Mesothelial cell of epicardium (in vitro differentiated cells): Measurements from ENCODE around the gene ANKS1A. TPM values are rescaled to one million over a fixed set of nuclear protein-coding genes. Genes with fewer than 3 reads are reported as not detected.
"Not testable (repeated sequence)": the region's sequence is repeated elsewhere in the genome, so short reads cannot be mapped to it uniquely, and the experiment has no call there.

Source experiments
- DNase-seq, 2 experiments: peaks; one replicate each; pipeline ENCODE4 v3.0.0; 2021; ENCODE audit warnings: low spot score in 2 of 2; ENCODE audit not compliant: unreplicated experiment in 2 of 2
- H3K27ac Mint-ChIP-seq: 2 replicates; pipeline ENCODE4 v1.8.0; 2021; ENCODE audit warnings: mixed read lengths
- H3K27me3 Mint-ChIP-seq: 2 replicates; pipeline ENCODE4 v1.8.0; 2021; ENCODE audit warnings: low read depth, mixed read lengths
- H3K36me3 Mint-ChIP-seq: 2 replicates; pipeline ENCODE4 v1.8.0; 2021; ENCODE audit warnings: mixed read lengths
- H3K4me1 Mint-ChIP-seq: 2 replicates; pipeline ENCODE4 v1.8.0; 2021; ENCODE audit warnings: mixed read lengths
- H3K4me3 Mint-ChIP-seq: 2 replicates; pipeline ENCODE4 v1.8.0; 2021; ENCODE audit warnings: mild to moderate bottlenecking, moderate library complexity, mixed read lengths
- H3K9me3 Mint-ChIP-seq: 2 replicates; pipeline ENCODE4 v1.8.0; 2021; ENCODE audit warnings: mixed read lengths
- total RNA-seq: library from RNA; stranded (reverse); gene quantifications from 3 replicates; pipeline ENCODE4 v1.2.1, GENCODE V29; 2021
- TF ChIP-seq, protein P1 (sequence below): fragments of 200-600 bp; sonication (generic); IDR thresholded peaks from one replicate; pipeline ENCODE4 v1.5.0; 2021; ENCODE audit warnings: antibody characterized with exemption; ENCODE audit not compliant: unreplicated experiment

The ANKS1A gene, protein sequence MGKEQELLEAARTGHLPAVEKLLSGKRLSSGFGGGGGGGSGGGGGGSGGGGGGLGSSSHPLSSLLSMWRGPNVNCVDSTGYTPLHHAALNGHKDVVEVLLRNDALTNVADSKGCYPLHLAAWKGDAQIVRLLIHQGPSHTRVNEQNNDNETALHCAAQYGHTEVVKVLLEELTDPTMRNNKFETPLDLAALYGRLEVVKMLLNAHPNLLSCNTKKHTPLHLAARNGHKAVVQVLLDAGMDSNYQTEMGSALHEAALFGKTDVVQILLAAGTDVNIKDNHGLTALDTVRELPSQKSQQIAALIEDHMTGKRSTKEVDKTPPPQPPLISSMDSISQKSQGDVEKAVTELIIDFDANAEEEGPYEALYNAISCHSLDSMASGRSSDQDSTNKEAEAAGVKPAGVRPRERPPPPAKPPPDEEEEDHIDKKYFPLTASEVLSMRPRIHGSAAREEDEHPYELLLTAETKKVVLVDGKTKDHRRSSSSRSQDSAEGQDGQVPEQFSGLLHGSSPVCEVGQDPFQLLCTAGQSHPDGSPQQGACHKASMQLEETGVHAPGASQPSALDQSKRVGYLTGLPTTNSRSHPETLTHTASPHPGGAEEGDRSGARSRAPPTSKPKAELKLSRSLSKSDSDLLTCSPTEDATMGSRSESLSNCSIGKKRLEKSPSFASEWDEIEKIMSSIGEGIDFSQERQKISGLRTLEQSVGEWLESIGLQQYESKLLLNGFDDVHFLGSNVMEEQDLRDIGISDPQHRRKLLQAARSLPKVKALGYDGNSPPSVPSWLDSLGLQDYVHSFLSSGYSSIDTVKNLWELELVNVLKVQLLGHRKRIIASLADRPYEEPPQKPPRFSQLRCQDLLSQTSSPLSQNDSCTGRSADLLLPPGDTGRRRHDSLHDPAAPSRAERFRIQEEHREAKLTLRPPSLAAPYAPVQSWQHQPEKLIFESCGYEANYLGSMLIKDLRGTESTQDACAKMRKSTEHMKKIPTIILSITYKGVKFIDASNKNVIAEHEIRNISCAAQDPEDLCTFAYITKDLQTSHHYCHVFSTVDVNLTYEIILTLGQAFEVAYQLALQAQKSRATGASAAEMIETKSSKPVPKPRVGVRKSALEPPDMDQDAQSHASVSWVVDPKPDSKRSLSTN
- 29.0 to 30.6 TPM (median 30.0 TPM) in 3 replicates for total RNA-seq

DNA sequence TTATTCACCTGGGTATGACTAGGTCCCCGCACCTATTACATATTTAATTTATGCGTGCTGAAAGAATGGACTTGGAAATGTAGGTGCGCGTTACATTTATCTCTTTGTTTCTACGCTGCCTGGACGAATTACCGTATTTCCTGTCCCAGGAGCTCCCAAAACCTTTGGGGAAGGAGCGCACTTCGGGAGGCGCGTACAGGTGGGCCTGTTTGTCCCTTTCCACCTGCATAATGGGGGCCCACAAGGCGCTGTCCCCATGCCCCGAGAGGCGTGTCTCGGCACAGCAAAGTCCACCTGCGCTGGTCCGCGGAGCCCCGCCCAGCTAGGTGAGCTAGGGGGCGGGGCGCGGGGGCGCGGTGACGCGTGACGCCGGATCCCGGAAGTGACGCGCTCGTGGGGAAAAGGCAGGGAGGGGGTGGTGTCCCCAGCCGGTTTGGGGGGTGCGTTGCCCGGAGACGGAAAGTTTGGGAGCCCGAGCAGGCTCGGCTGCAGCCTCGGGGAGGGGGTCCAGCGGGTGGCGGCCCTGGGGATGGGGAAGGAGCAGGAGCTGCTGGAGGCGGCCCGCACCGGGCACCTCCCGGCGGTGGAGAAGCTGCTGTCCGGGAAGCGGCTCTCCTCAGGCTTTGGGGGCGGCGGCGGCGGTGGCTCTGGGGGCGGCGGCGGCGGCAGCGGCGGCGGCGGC lies at the start of gene ANKS1A:
Gene ANKS1A, plus strand, starts transcription at position 382 of the 682 bp plus-strand sequence. Its CDS starts 148 bp downstream, at position 530.
- DNase-seq: peak; percentile 86 to 94
- H3K27ac Mint-ChIP-seq: peak within 1 kb of the TSS; percentile 99
- H3K27me3 Mint-ChIP-seq: no peaks in the 10 kb centered on the region
- H3K36me3 Mint-ChIP-seq: peaks cover 3% of the 10 kb centered on the region
- H3K4me1 Mint-ChIP-seq: peaks cover 30% of the 10 kb centered on the region
- H3K4me3 Mint-ChIP-seq: peak within 1 kb of the TSS; percentile 98
- TF ChIP-seq, protein P1, sequence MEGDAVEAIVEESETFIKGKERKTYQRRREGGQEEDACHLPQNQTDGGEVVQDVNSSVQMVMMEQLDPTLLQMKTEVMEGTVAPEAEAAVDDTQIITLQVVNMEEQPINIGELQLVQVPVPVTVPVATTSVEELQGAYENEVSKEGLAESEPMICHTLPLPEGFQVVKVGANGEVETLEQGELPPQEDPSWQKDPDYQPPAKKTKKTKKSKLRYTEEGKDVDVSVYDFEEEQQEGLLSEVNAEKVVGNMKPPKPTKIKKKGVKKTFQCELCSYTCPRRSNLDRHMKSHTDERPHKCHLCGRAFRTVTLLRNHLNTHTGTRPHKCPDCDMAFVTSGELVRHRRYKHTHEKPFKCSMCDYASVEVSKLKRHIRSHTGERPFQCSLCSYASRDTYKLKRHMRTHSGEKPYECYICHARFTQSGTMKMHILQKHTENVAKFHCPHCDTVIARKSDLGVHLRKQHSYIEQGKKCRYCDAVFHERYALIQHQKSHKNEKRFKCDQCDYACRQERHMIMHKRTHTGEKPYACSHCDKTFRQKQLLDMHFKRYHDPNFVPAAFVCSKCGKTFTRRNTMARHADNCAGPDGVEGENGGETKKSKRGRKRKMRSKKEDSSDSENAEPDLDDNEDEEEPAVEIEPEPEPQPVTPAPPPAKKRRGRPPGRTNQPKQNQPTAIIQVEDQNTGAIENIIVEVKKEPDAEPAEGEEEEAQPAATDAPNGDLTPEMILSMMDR: no peak
- no peaks in the 10 kb centered on the region for H3K9me3 Mint-ChIP-seq

DNA sequence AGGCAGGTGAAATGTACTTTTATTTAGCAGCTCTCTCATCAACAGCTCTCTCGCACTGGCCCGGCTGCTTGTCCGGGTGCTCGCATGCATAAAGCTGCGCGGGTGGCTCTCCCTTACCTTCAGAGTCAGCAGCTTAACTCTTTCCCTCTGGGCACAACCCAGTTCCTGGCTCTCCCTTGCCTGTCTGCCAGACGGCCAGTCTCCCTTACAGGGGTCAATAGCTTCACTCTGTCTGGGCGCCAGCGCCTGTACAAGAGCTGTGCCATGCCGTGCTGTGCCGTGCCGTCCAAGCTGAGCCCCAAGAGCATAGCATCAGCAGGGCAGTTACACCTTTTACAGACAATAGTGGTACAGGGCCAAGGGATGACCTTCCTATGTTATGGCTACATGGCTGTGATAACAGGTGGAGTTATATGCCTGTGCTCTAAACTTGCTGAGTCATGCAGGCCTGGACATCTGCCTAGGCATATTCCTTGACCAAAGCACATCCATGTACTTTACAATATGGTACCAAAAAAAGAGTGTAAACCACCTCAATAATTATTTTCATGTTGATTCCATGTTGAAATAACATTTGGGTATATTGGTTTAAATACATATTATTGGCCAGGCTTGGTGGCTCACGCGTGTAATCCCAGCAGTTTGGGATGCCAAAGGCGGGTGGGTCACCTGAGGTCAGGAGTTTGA lies 49.2 kb upstream of the ANKS1A start:
- TF ChIP-seq, protein P1: no peak
- Mint-ChIP-seq H3K27me3 (no peaks in the 10 kb centered on the region), H3K36me3 (peaks cover 23% of the 10 kb centered on the region), H3K27ac (no peak overlapping the region), H3K9me3 (no peaks in the 10 kb centered on the region), H3K4me1 (no peaks in the 10 kb centered on the region), H3K4me3 (no peak overlapping the region)
- DNase-seq: no peak

DNA sequence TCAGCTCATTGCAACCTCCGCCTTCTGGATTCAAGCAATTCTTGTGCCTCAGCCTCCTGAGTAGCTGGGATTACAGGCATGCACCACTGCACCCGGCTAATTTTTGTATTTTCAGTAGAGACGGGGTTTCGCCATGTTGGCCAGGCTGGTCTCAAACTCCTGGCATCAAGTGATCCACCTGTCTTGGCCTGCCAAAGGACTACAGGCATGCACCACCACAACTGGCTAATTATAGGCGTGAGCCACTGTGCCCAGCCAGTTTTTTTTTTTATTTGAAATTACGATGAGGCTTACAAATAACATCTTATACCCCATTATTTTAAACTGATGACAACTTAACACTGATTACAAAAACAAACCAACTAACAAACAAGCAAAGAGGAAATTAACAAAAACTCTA lies 40.0 kb upstream of the ANKS1A start:
- H3K9me3 Mint-ChIP-seq, DNase-seq, H3K4me3 Mint-ChIP-seq, H3K27ac Mint-ChIP-seq, H3K4me1 Mint-ChIP-seq, H3K27me3 Mint-ChIP-seq: not testable (repeated sequence)
- peaks cover 21% of the 10 kb centered on the region for H3K36me3 Mint-ChIP-seq

DNA sequence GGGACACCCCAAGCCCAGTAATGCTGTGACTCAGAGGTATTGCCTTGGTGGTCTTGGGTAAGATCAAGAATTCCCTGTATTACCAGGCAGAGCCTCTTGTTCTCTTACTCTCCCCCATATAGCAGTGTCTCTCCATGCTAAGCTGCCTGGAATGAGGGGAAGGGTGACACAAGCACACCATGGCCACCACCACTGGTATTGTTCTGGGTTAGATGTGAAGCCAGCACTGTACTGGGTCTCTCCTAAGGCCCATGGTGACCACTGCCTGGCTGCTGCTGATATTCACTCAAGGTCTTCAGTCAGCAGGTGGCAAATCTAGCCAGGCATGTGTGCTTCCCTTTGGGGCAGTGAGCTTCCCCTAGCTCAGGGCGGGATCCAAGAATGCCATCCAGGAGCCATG lies 37.7 kb upstream of the ANKS1A start:
- Mint-ChIP-seq H3K4me1 (no peaks in the 10 kb centered on the region), H3K9me3 (no peaks in the 10 kb centered on the region), H3K27me3 (no peaks in the 10 kb centered on the region), H3K27ac (no peak overlapping the region), H3K4me3 (no peak overlapping the region), H3K36me3 (peaks cover 21% of the 10 kb centered on the region)
- DNase-seq: no peak
- TF ChIP-seq, protein P1: no peak

DNA sequence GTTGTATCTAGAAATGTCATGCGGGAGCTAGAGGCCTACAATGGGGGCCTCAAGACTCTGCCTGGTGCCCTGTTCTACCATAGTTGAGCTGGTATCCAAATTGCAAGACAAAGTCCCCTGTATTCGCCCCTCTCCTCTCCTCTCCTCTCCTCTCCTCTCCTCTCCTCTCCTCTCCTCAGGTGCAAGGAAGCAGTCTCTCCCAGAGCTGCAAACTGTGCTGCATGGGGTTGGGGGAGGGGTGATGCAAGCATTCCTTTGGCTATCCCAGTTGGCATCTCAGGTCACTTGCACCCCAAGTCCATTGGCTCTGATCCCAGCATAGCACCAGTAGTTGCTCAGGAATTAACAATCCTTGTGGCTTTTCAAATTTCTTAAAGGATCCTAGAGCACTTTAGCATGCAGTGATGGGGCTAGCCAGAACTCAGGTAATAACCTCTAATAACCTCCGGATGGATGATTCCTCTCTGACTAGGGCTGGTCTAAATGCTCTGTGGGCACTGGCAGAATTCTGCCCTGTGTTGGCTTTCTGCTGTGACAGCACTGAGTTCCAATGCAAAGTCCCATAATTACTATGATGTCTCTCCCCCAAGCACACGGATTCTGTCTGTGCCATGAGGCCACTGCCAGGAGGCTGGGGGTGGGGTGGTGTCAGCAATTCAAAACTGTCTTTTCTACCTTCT lies 36.5 kb upstream of the ANKS1A start:
- H3K36me3 Mint-ChIP-seq: peaks cover 29% of the 10 kb centered on the region
- H3K27me3 Mint-ChIP-seq: no peaks in the 10 kb centered on the region
- H3K9me3 Mint-ChIP-seq: no peaks in the 10 kb centered on the region
- DNase-seq: no peak
- no peak overlapping the region for H3K4me3 Mint-ChIP-seq
- TF ChIP-seq, protein P1: no peak
- H3K4me1 Mint-ChIP-seq: no peaks in the 10 kb centered on the region
- H3K27ac Mint-ChIP-seq: no peak overlapping the region
